Liver (tissue), 9 donors: ENCODE results near the gene PDGFC. TPM values are rescaled to one million over a fixed set of nuclear protein-coding genes. Genes with fewer than 3 reads are reported as not detected.

ENCODE experiments used
- DNase-seq: peaks from one replicate; pipeline ENCODE4 v3.0.0-alpha.2; 2017; ENCODE audit warnings: low spot score
- H3K27ac ChIP-seq, 2 donors: one replicate each; pipeline ENCODE4 v1.7.0; 2013; ENCODE audit warnings: inconsistent platforms in 2 of 2, low read length in 2 of 2, control low read depth in 1 of 2, low read depth in 1 of 2, mild to moderate bottlenecking in 1 of 2
- H3K27me3 ChIP-seq, 4 donors: one replicate each; pipeline versions ENCODE4 v1.6.1 to v1.7.0; 2013; ENCODE audit warnings: low read length in 3 of 4, inconsistent platforms in 1 of 4, mild to moderate bottlenecking in 1 of 4, moderate library complexity in 1 of 4; ENCODE audit not compliant: control insufficient read depth in 4 of 4, insufficient read depth in 4 of 4
- H3K36me3 ChIP-seq, 4 donors: one replicate each; pipeline versions ENCODE4 v1.6.1 to v1.7.0; 2013; ENCODE audit warnings: low read length in 3 of 4, mild to moderate bottlenecking in 3 of 4, low read depth in 1 of 4, moderate library complexity in 1 of 4; ENCODE audit not compliant: control insufficient read depth in 4 of 4, insufficient read depth in 3 of 4
- H3K4me1 ChIP-seq, 4 donors: one replicate each; pipeline versions ENCODE4 v1.6.1 to v1.7.0; 2013; ENCODE audit warnings: low read length in 3 of 4, mild to moderate bottlenecking in 3 of 4, moderate library complexity in 1 of 4; ENCODE audit not compliant: control insufficient read depth in 4 of 4, insufficient read depth in 4 of 4
- H3K4me3 ChIP-seq, 3 donors: one replicate each; pipeline versions ENCODE4 v1.6.1 to v1.7.0; 2013; ENCODE audit warnings: low read length in 3 of 3, control low read depth in 1 of 3, low read depth in 1 of 3, mild to moderate bottlenecking in 1 of 3
- H3K9ac ChIP-seq, 2 donors: one replicate each; pipeline ENCODE4 v1.7.0; 2013; ENCODE audit warnings: low read length in 2 of 2, mild to moderate bottlenecking in 2 of 2, moderate library complexity in 2 of 2, control low read depth in 1 of 2, low read depth in 1 of 2
- H3K9me3 ChIP-seq, 4 donors: one replicate each; pipeline versions ENCODE4 v1.6.1 to v1.7.0; 2013; ENCODE audit warnings: low read length in 3 of 4; ENCODE audit not compliant: control insufficient read depth in 4 of 4
- ATF3 ChIP-seq: IDR thresholded peaks from 2 replicates; pipeline ENCODE4 v1.6.1; 2016; ENCODE audit warnings: antibody characterized with exemption
- CTCF ChIP-seq: fragments of 150-350 bp; IDR thresholded peaks from 2 replicates; pipeline ENCODE4 v1.5.1; 2017; ENCODE audit warnings: improper control_type of control experiment, low read depth, low read length; ENCODE audit not compliant: missing input control
- EGR1 ChIP-seq, 2 donors: IDR thresholded peaks; 2 replicates each; pipeline ENCODE4 v1.6.1; 2016 to 2018; ENCODE audit warnings: antibody characterized with exemption in 2 of 2, low read depth in 2 of 2
- FOXA1 ChIP-seq: IDR thresholded peaks from 2 replicates; pipeline ENCODE4 v1.6.1; 2016; ENCODE audit warnings: antibody characterized with exemption
- FOXA2 ChIP-seq: IDR thresholded peaks from 2 replicates; pipeline ENCODE4 v1.6.1; 2016; ENCODE audit warnings: antibody characterized with exemption
- GABPA ChIP-seq, 2 donors: IDR thresholded peaks in 1 of 2; conservative IDR thresholded peaks in 1 of 2; 2 replicates each; pipeline ENCODE4 v1.6.1; 2016; ENCODE audit warnings: antibody characterized with exemption in 2 of 2, mild to moderate bottlenecking in 1 of 2, moderate library complexity in 1 of 2
- HNF4A ChIP-seq, 2 donors: conservative IDR thresholded peaks; 2 replicates each; pipeline ENCODE4 v1.6.1; 2016; ENCODE audit warnings: antibody characterized with exemption in 2 of 2, mild to moderate bottlenecking in 2 of 2
- HNF4G ChIP-seq: IDR thresholded peaks from 2 replicates; pipeline ENCODE4 v1.6.1; 2016; ENCODE audit warnings: antibody characterized with exemption
- JUND ChIP-seq, 2 donors: IDR thresholded peaks; 2 replicates each; pipeline ENCODE4 v1.6.1; 2016; ENCODE audit warnings: antibody characterized with exemption in 2 of 2
- MAX ChIP-seq: IDR thresholded peaks from 2 replicates; pipeline ENCODE4 v1.6.1; 2016; ENCODE audit warnings: antibody characterized with exemption
- NR2F2 ChIP-seq: IDR thresholded peaks from 2 replicates; pipeline ENCODE4 v1.6.1; 2016; ENCODE audit warnings: antibody characterized with exemption
- RAD21 ChIP-seq, 2 donors: IDR thresholded peaks; 2 replicates each; pipeline ENCODE4 v1.6.1; 2016; ENCODE audit warnings: antibody characterized with exemption in 2 of 2, mild to moderate bottlenecking in 2 of 2
- REST ChIP-seq: IDR thresholded peaks from 2 replicates; pipeline ENCODE4 v1.6.1; 2016; ENCODE audit warnings: antibody characterized with exemption, mild to moderate bottlenecking
- RXRA ChIP-seq, 2 donors: IDR thresholded peaks; 2 replicates each; pipeline ENCODE4 v1.6.1; 2017 to 2018; ENCODE audit warnings: antibody characterized with exemption in 2 of 2, mild to moderate bottlenecking in 1 of 2
- SP1 ChIP-seq: IDR thresholded peaks from 2 replicates; pipeline ENCODE4 v1.6.1; 2018; ENCODE audit warnings: antibody characterized with exemption, mild to moderate bottlenecking
- TAF1 ChIP-seq: conservative IDR thresholded peaks from 2 replicates; pipeline ENCODE4 v1.6.1; 2016; ENCODE audit warnings: antibody characterized with exemption, mild to moderate bottlenecking
- whole genome bisulfite sequencing: extraction: QIAGEN DNeasy Blood & Tissue Kit; methylation state at CpG from one replicate; pipeline ENCODE4 v1.1.7; 2013; 5-methylcytosine and 5-hydroxymethylcytosine counted together
- polyA plus RNA-seq, 2 donors: library from polyadenylated mRNA; stranded (reverse) in 1 of 2; unstranded in 1 of 2; fragments of 200-250 nt in 1 of 2; fragments of >200 nt in 1 of 2; fragmentation: Nextera tagmentation in 1 of 2; extraction: Ambion mirVana in 1 of 2; gene quantifications; one replicate each; pipeline versions ENCODE4 v1.2.1 to v1.2.3, GENCODE V29; 2013 to 2015
- total RNA-seq, 2 donors: library from RNA; depleted of rRNA; stranded (reverse); fragments of >200 nt; gene quantifications; one replicate each; pipeline ENCODE4 v1.2.3, GENCODE V29; 2014
- donor health status: healthy.
- donor health status: healthy.
- donor health status: healthy.
- donor health status: healthy.
- donor health status: healthy.

PDGFC gene
- total and polyA plus RNA-seq, 4 donors: 5.8 to 25.7 (median 9.7) TPM

- no peak for TF ChIP-seq REST
- no peak for TF ChIP-seq RAD21 (IDR thresholded peaks at IDR 0.05)
- TF ChIP-seq HNF4G: no peak
- no peak for TF ChIP-seq NR2F2
- no peak for TF ChIP-seq RXRA (IDR thresholded peaks at IDR 0.05)
Measured at GRCh38 chr4:156733582-156733981, 238.0 kb downstream of the PDGFC start (continued).

- H3K4me3 ChIP-seq: no peak overlapping the region
- 91% methylated on average over 6 of the region's 6 CpGs for WGBS
- no peaks in the 10 kb centered on the region for H3K36me3 ChIP-seq
- H3K27ac ChIP-seq: no peak overlapping the region
- no peak for DNase-seq
- H3K27me3 ChIP-seq: no peaks in the 10 kb centered on the region
- H3K9me3 ChIP-seq: peaks cover 1 to 16% (median 9%) of the 10 kb centered on the region in 4 donors
- TF ChIP-seq CTCF: no peak
- no peak for TF ChIP-seq FOXA1
- TF ChIP-seq FOXA2: no peak
- no peak for TF ChIP-seq EGR1 (IDR thresholded peaks at IDR 0.05; ENCODE audit: low read depth in 2 of 2)
- no peaks in the 10 kb centered on the region for H3K4me1 ChIP-seq
- H3K9ac ChIP-seq: no peak overlapping the region
Measured at GRCh38 chr4:156732634-156733033, 239.0 kb downstream of the PDGFC start.

- 87% methylated on average over 4 of the region's 4 CpGs for WGBS
- no peaks in the 10 kb centered on the region for H3K4me1 ChIP-seq
- H3K27me3 ChIP-seq: no peaks in the 10 kb centered on the region
- no peaks in the 10 kb centered on the region for H3K36me3 ChIP-seq
- no peak overlapping the region for H3K4me3 ChIP-seq
- peaks cover 1 to 16% (median 9%) of the 10 kb centered on the region in 4 donors for H3K9me3 ChIP-seq
- no peak for DNase-seq
- H3K9ac ChIP-seq: no peak overlapping the region
- H3K27ac ChIP-seq: no peak overlapping the region
- TF ChIP-seq MAX: no peak
- no peak for TF ChIP-seq ATF3
- no peak for TF ChIP-seq FOXA1
- no peak for TF ChIP-seq FOXA2
- TF ChIP-seq CTCF: no peak
- TF ChIP-seq RXRA (IDR thresholded peaks at IDR 0.05): no peak
- TF ChIP-seq HNF4A (conservative IDR thresholded peaks at IDR 0.05): no peak
- no peak for TF ChIP-seq HNF4G
- TF ChIP-seq SP1: no peak
- no peak for TF ChIP-seq TAF1
- no peak for TF ChIP-seq GABPA (IDR thresholded peaks at IDR 0.05 in 1 of 2, conservative IDR thresholded peaks at IDR 0.05 in 1 of 2)
- no peak for TF ChIP-seq NR2F2
- no peak for TF ChIP-seq JUND (IDR thresholded peaks at IDR 0.05)
- no peak for TF ChIP-seq RAD21 (IDR thresholded peaks at IDR 0.05)
- no peak for TF ChIP-seq REST
Measured at GRCh38 chr4:156729416-156729815, 242.2 kb downstream of the PDGFC start.
